Effector CD8-positive, alpha-beta T cell (primary cell): ENCODE measurements around the gene HOXC13.

ENCODE experiments used
- DNase-seq: peaks from one replicate; lab custom pipeline; 2025; lab: John Stamatoyannopoulos, UW

The HOXC13 gene

DNA sequence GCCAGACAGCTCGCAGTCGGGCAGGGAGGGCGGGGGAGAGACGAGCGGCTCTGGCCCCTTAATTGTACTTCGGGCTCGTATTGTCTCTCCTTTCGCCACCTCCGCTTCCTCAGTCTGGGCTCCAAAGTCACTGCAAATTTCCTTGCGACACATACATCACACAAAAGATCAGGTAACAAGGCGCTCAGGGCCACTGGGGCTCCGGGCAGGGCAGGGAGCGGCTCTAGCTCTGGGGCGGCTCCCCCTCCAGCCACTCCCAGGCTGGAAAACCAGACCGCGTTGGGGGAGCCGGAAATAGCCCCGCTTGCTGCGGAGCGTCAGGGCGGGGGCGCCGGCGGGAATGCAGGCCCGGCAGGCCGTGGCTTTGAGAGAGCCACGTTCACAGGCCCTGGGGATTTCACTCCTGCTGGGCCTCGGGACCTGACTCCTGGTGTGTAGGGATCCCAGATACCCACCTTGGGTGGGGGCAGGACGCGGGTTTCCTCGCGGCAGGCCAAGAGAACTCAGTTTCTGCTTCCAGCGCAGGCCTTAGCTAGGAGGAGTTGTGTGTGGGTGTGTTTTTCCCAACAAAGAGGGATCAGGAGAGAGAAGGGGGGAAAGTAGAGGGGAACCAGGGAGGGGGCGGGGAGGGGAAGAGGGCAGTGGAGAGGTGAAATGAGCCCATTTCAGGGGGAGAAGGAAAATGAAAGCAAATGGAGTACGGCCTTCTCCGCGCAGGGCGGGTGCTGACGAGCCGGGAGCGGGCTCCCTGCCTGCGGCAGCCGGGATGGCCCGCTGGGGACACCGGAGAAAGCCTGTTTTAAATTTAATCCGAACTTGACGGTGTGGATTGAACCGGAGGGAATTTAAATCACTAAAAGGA lies 57.0 kb downstream of the HOXC13 start:
- no peak for DNase-seq
